NCI-H748 treated with DMSO at 0.1 percent for 48 hours (cell line): ENCODE data around the gene GALE.
A peak's percentile ranks its signal among the peaks of the same experiment; 100 is the strongest.
"Not testable (repeated sequence)": the region's sequence is repeated elsewhere in the genome, so short reads cannot be mapped to it uniquely, and the experiment has no call there.

Source experiments
- DNase-seq: peaks from one replicate; lab custom pipeline; 2025; lab: John Stamatoyannopoulos, UW

GALE gene

GRCh38 chr1:23800400-23801337 is at the start of gene GALE:
Gene GALE, minus strand, starts transcription at chr1:23800754. Its CDS starts 1,747 bp downstream, at chr1:23799007.
- DNase-seq: peak; percentile 64

- DNase-seq: no peak
Measured at GRCh38 chr1:23848673-23849616, 48.4 kb upstream of the GALE start.

DNA sequence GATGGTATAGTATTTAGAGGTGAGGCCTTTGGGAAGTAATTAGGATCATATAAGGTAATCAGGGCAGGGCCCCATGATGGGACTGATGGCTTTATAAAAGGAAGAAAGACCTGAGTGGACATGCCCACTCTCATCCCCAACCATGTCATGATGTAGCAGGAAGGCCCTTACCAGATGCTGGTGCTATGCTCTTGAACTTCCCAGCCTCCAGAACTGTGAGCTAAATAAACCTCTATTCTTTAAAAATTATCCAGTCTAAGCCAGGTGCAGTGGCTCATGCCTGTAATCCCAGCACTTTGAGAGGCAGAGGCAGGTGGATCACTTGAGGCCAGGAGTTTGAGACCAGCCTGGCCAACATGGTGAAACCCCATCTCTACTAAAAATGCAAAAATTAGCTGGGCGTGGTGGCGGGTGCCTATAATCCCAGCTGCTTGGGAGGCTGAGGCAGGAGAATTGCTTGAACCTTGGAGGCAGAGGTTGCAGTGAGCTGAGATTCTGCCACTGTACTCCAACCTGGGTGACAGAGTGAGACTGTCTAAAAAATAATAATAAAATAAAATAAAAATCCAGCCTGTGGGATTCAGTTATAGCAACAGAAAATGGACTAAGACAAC is 47.0 kb upstream of the GALE start:
- DNase-seq: not testable (repeated sequence)

- no peak for DNase-seq
Measured at GRCh38 chr1:23845163-23845562, 44.6 kb upstream of the GALE start.

GRCh38 chr1:23843644-23844043 is 43.1 kb upstream of the GALE start:
- DNase-seq: no peak

- peak; percentile 7 for DNase-seq
Measured at GRCh38 chr1:23838401-23838866, 37.9 kb upstream of the GALE start.

GRCh38 chr1:23837908-23838307 is 37.4 kb upstream of the GALE start:
- DNase-seq: no peak

DNA sequence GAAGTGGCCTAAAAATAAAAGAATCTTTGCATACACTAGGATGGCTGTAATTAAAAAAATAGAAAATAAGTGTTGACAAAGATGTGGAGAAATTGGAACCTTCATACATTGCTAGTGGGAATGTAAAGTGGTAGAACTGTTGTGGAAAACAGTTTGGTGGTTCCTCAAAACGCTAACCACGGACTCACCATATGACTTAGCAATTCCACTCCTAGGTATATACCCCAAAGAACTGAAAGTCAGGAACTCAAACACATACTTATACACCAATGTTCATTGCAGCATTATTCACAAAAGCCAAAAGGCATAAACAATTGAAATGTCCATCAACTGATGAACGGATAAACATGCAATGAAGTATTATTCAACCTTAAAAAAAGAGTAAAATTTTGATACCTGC is 35.5 kb upstream of the GALE start:
- no peak for DNase-seq

- DNase-seq: not testable (repeated sequence)
Measured at GRCh38 chr1:23834156-23834555, 33.6 kb upstream of the GALE start.

DNA sequence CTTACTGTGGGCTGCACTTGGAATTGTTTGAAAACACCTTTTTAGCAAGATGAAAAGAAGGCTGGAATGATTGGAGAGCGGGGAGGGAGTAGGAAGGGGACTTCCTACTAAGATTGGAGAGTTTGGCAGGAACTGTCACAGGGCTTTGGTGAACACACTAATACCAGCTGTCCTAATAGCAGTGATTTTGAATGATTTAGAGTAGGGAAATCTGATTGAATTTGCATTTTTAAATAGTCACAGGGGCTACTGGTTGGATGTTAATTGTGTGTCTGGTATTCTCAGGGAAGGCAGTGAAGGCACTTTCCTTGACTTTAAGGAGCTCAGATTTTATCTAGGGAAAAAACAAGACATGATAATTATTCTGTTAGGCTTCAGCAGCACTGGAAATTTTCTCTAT is 27.2 kb upstream of the GALE start:
- no peak for DNase-seq

- not testable (repeated sequence) for DNase-seq
Measured at GRCh38 chr1:23826590-23826989, 26.0 kb upstream of the GALE start.

- no peak for DNase-seq
Measured at GRCh38 chr1:23825762-23826522, 25.4 kb upstream of the GALE start.

DNA sequence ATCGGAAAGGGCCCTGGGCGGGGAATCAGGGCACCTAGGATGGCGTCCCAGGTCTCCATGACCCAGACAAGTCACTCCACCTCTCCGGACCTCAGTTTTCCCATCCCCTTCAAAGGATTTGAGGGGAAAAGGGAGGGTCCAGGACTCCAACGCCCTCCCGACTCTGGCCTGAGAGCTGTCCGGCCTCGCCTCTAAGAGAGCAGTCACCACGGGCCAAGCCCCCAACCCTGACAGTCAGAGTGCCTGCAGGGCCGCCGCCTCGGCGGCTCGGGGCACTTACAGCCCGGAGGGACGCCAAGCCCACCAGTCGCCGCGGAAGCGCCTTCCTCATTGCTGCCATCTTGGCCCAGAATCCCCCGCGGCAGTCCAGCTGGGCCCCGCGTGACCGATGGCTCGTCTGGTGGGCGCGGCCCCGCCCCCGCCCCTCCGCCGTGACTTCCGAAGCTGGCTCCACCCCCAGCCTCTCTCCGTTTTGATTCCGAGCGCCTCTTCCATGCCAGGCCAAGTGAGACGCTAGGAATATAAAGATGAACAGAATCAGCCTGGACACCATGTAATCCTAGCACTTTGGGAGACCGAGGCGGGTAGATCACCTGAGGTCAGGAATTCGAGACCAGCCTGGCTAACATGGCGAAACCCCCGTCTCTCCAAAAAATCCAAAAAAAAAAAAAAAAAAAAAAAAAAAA is 24.7 kb upstream of the GALE start, which contains the start of gene HMGCL:
Gene HMGCL, minus strand, starts transcription at position 354 of the 686 bp plus-strand sequence. Its CDS starts 14 bp downstream, at position 340.
- peak; percentile 72 for DNase-seq

DNA sequence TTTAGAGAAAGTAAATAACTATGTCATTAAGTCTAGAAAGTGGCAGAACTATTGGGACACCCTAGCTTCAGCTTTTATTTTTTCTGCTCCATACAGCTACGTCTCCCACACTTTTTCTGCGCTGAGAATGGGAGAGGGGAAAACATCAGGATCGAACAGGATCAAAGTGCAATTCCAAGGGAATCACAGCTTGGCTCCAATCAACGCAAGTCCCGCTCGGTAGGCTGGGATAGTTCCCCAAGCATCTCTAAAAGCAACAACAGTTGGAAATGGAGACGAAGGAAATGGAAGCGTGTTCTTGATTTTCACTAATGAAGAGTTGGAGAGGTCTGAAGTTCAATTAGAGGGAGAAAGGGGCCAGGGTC is 24.1 kb upstream of the GALE start:
- no peak for DNase-seq

DNA sequence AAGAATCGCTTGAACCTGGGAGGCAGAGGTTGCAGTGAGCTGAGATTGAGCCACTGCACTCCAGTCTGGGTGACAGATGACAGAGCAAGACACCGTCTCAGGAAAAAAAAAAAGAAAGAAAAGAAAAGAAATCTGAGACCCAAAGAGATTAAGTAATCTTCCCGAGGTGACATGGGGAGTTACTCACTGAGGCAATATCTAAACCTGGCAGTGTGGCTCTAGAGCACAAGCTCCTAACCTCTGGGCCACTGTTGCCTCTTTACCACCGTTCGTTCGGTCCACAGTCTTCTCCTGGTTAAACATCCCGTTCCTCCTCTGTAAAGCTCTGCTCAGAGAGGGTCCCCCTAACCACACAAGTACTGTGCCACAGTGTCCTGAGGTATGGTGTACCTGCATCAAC is 23.2 kb upstream of the GALE start:
- DNase-seq: no peak

GRCh38 chr1:23817633-23818032 is 17.1 kb upstream of the GALE start:
- DNase-seq: no peak

GRCh38 chr1:23816906-23817305 is 16.4 kb upstream of the GALE start:
- no peak for DNase-seq

DNA sequence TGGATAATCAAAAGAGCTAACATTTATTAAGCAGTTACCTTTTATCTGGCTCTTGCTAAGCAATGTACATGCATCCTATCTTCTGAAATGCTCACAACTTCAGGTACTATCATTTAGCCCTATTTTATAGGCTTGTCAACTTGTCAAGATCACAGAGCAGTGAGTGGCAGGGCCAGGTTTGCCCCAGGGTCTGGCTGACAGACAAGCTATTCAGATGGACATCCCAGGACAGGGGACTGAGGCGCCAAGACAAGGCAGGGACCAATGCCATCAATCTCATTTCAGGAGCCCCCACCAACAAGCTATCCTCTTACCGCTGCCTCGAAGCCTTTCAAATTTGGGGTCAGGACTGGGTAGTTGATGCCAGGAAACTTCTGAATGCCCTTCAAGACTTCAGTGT is 15.8 kb upstream of the GALE start:
- no peak for DNase-seq

DNA sequence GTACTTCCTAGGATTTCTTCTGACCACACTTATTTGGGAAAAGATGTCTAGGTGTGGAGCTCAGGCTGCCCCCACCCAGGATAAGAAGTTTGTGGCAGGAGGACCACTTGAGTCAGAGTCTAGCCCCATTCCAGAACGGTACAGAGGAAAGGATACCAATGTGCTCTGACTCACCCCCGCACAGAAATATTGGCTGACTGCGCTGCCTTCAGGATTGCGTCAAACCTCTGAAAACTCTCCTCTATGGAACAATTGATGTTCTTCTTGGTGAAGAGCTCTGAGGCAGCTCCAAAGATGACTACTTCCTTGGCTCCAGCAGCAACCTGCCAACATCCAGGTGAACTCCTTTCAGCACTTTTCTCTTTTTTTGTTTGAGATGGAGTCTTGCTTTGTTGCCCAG is 13.5 kb upstream of the GALE start:
- DNase-seq: no peak

DNA sequence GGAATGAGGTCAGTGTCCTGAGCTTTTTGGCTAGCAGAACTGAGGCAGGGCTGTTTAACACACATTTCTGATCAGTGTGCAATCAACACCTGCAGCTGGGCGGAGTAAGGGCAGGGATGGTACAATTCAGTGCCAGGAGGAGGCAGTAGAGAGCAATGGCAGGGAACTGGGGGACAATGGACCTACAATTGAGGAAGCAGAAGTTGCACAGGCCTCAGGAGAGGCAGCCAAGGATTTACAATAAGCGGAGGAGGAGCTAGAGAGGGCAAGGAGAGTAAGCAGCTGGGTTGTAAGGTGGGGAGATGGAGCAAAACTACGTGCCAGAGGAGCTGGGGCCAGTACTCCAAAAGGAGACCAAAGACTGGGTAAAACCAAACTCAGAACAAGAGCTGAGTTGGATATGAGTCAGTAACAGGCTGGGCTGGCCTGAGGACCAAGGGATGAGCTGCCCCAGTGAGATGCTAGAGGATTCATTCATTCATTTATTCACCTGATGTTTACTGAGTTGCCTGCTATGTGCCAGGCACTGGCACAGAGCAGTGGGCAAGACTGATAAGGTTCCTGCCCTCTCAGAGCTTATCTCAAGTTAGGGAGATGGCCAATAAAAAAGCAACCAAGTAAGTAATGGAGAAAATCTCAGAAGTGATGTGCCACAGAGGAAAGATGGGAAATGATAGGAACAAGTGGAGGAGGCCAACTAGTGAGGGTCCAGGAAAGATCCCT is 10.4 kb upstream of the GALE start:
- no peak for DNase-seq
